Mucosa of rectum (tissue), 2 donors: ENCODE measurements around the gene GCGR.

ENCODE experiments used
- H3K27ac ChIP-seq, 2 donors: one replicate each; pipeline ENCODE4 v1.7.0; 2013; ENCODE audit warnings: inconsistent platforms in 2 of 2, low read depth in 2 of 2, low read length in 2 of 2
- H3K27me3 ChIP-seq, 2 donors: one replicate each; pipeline ENCODE4 v1.7.0; 2013; ENCODE audit warnings: low read length in 2 of 2; ENCODE audit not compliant: control insufficient read depth in 2 of 2, insufficient read depth in 2 of 2
- H3K36me3 ChIP-seq, 2 donors: one replicate each; pipeline ENCODE4 v1.7.0; 2013; ENCODE audit warnings: low read length in 2 of 2; ENCODE audit not compliant: control insufficient read depth in 2 of 2, insufficient read depth in 2 of 2
- H3K4me1 ChIP-seq, 2 donors: one replicate each; pipeline ENCODE4 v1.7.0; 2013; ENCODE audit warnings: low read length in 2 of 2, mild to moderate bottlenecking in 1 of 2; ENCODE audit not compliant: control insufficient read depth in 2 of 2, insufficient read depth in 2 of 2
- H3K4me3 ChIP-seq, 2 donors: one replicate each; pipeline ENCODE4 v1.7.0; 2013; ENCODE audit warnings: low read length in 2 of 2
- H3K9ac ChIP-seq, 2 donors: one replicate each; pipeline ENCODE4 v1.7.0; 2013; ENCODE audit warnings: low read length in 2 of 2, low read depth in 1 of 2, mild to moderate bottlenecking in 1 of 2
- H3K9me3 ChIP-seq, 2 donors: one replicate each; pipeline ENCODE4 v1.7.0; 2013; ENCODE audit warnings: low read length in 2 of 2; ENCODE audit not compliant: control insufficient read depth in 2 of 2
- donor health status: healthy.
- donor health status: Normal muscosa, but diverticular disease.

GCGR gene

GRCh38 chr17:81849457-81849856 is 45.5 kb downstream of the GCGR start:
- Histone ChIP-seq H3K27me3 (no peaks in the 10 kb centered on the region), H3K9ac (no peak overlapping the region), H3K4me1 (no peaks in the 10 kb centered on the region), H3K9me3 (no peaks in the 10 kb centered on the region), H3K27ac (no peak overlapping the region), H3K4me3 (no peak overlapping the region), H3K36me3 (peaks cover 60 to 66% of the 10 kb centered on the region in 2 donors)

GRCh38 chr17:81851423-81851822 is 47.5 kb downstream of the GCGR start:
- Histone ChIP-seq H3K4me1 (no peaks in the 10 kb centered on the region), H3K9me3 (no peaks in the 10 kb centered on the region), H3K9ac (no peak overlapping the region), H3K27me3 (no peaks in the 10 kb centered on the region), H3K27ac (no peak overlapping the region), H3K4me3 (no peak overlapping the region), H3K36me3 (peaks cover 56 to 60% of the 10 kb centered on the region in 2 donors)

GRCh38 chr17:81852237-81852636 is 48.3 kb downstream of the GCGR start:
- no peak overlapping the region for H3K4me3 ChIP-seq
- no peaks in the 10 kb centered on the region for H3K4me1 ChIP-seq
- H3K9ac ChIP-seq = no peak overlapping the region
- no peak overlapping the region for H3K27ac ChIP-seq
- no peaks in the 10 kb centered on the region for H3K27me3 ChIP-seq
- no peaks in the 10 kb centered on the region for H3K9me3 ChIP-seq
- peaks cover 48 to 55% of the 10 kb centered on the region in 2 donors for H3K36me3 ChIP-seq

GRCh38 chr17:81854974-81855774 is 51.2 kb downstream of the GCGR start:
- Histone ChIP-seq H3K27ac (no peak overlapping the region), H3K36me3 (peaks cover 52 to 64% of the 10 kb centered on the region in 2 donors)

GRCh38 chr17:81858170-81858966 is 54.4 kb downstream of the GCGR start:
- H3K9me3 ChIP-seq = no peaks in the 10 kb centered on the region
- H3K36me3 ChIP-seq = peaks cover 32 to 48% of the 10 kb centered on the region in 2 donors
- H3K27me3 ChIP-seq = no peaks in the 10 kb centered on the region
- peaks cover 31 to 32% of the 10 kb centered on the region in 2 donors for H3K4me1 ChIP-seq
- H3K4me3 ChIP-seq = peak overlapping the region; percentile 74 to 96
- H3K9ac ChIP-seq = peak overlapping the region; percentile 93 to 96
- no peak overlapping the region for H3K27ac ChIP-seq

More at GRCh38 chr17:81854974-81855774, 51.2 kb downstream of the GCGR start:
- Histone ChIP-seq H3K9ac (no peak overlapping the region), H3K4me3 (no peak overlapping the region), H3K4me1 (peaks cover 15 to 21% of the 10 kb centered on the region in 2 donors), H3K9me3 (no peaks in the 10 kb centered on the region), H3K27me3 (no peaks in the 10 kb centered on the region)

GRCh38 chr17:81858967-81859905 is 55.3 kb downstream of the GCGR start:
- peak overlapping the region; percentile 74 to 96 for H3K4me3 ChIP-seq
- H3K4me1 ChIP-seq = peaks cover 36 to 37% of the 10 kb centered on the region in 2 donors
- peaks cover 29 to 39% of the 10 kb centered on the region in 2 donors for H3K36me3 ChIP-seq
- peak overlapping the region; percentile 93 to 96 for H3K9ac ChIP-seq
- no peaks in the 10 kb centered on the region for H3K27me3 ChIP-seq
- H3K27ac ChIP-seq = peak overlapping the region; percentile 93 to 94
- no peaks in the 10 kb centered on the region for H3K9me3 ChIP-seq

- H3K36me3 ChIP-seq = peaks cover 22 to 32% of the 10 kb centered on the region in 2 donors
- H3K4me3 ChIP-seq = peak within 1 kb of the TSS; percentile 84 to 96
- peak within 1 kb of the TSS; percentile 96 to 99 for H3K27ac ChIP-seq
- no peaks in the 10 kb centered on the region for H3K9me3 ChIP-seq
- peaks cover 41 to 42% of the 10 kb centered on the region in 2 donors for H3K4me1 ChIP-seq
- H3K9ac ChIP-seq = peak within 1 kb of the TSS; percentile 97 to 98
- no peaks in the 10 kb centered on the region for H3K27me3 ChIP-seq
These were observed 56.2 kb downstream of the GCGR start, which contains the start of gene P4HB for GRCh38 chr17:81859906-81860755. P4HB (minus strand) TSS chr17:81860535; CDS start chr17:81860471, 64 bp downstream.

- Histone ChIP-seq H3K9me3 (no peaks in the 10 kb centered on the region), H3K27me3 (no peaks in the 10 kb centered on the region), H3K9ac (peak overlapping the region; percentile 97 to 98), H3K27ac (peak overlapping the region; percentile 96 to 99), H3K36me3 (peaks cover 13 to 23% of the 10 kb centered on the region in 2 donors), H3K4me1 (peaks cover 48 to 50% of the 10 kb centered on the region in 2 donors), H3K4me3 (peak overlapping the region; percentile 84 to 91)
These were observed 57.0 kb downstream of the GCGR start for GRCh38 chr17:81860756-81861568.
